C4-2B (cell line): ENCODE measurements around the gene SLC3A2.

ENCODE experiments used
- CTCF ChIP-seq: fragments of 450-650 bp; conservative IDR thresholded peaks from 2 replicates; pipeline ENCODE4 v1.5.1; 2017; ENCODE audit warnings: mild to moderate bottlenecking
- ZFX ChIP-seq: fragments of 450-650 bp; IDR thresholded peaks from 2 replicates; pipeline ENCODE4 v1.6.1; 2017

GRCh38 chr11:62918531-62918930 is 37.8 kb downstream of the SLC3A2 start:
- TF ChIP-seq CTCF (no peak), ZFX (no peak)
